SK-N-SH treated with all-trans-retinoic acid at 6 μM for 48 hours (cell line): ENCODE data around the gene C21orf58.

Experiments
- ATAC-seq: fragments of 200-7000 bp; cut with Tn5 transposase; 3 replicates; pipeline ENCODE4 v1.9.1; 2020; ENCODE audit warnings: mild to moderate bottlenecking, moderate library complexity
- ARNTL ChIP-seq: fragments of 450-650 bp; formaldehyde crosslinking; IDR thresholded peaks from 2 replicates; pipeline ENCODE4 v1.5.0; 2020; ENCODE audit warnings: low read depth, mild to moderate bottlenecking, moderate library complexity, borderline replicate concordance
- BACH2 ChIP-seq: fragments of 250-450 bp; sonication (Bioruptor Pico); IDR thresholded peaks from 2 replicates; pipeline ENCODE4 v1.9.0; 2021; ENCODE audit warnings: mild to moderate bottlenecking, borderline replicate concordance
- CSDC2 ChIP-seq: fragments of 250-450 bp; sonication (Bioruptor Pico); IDR thresholded peaks from 2 replicates; pipeline ENCODE4 v1.5.0; 2020; ENCODE audit warnings: mild to moderate bottlenecking, moderate library complexity
- ESRRG ChIP-seq: fragments of 250-450 bp; sonication (Bioruptor Pico); IDR thresholded peaks from 2 replicates; pipeline ENCODE4 v1.6.1; 2021; ENCODE audit warnings: mild to moderate bottlenecking
- GLIS3 ChIP-seq: fragments of 250-450 bp; sonication (Bioruptor Pico); IDR thresholded peaks from 2 replicates; pipeline ENCODE4 v1.5.0; 2020; ENCODE audit warnings: mild to moderate bottlenecking, moderate library complexity
- ISL1 ChIP-seq: fragments of 250-450 bp; sonication (Bioruptor Pico); IDR thresholded peaks from 2 replicates; pipeline ENCODE4 v2.1.2; 2022; ENCODE audit warnings: mild to moderate bottlenecking, moderate library complexity
- OSR1 ChIP-seq: fragments of 250-450 bp; sonication (Bioruptor Pico); IDR thresholded peaks from 2 replicates; pipeline ENCODE4 v1.8.0; 2022; ENCODE audit warnings: moderate library complexity, mild to moderate bottlenecking, inconsistent platforms
- PPARA ChIP-seq: fragments of 250-450 bp; sonication (Bioruptor Pico); IDR thresholded peaks from 2 replicates; pipeline ENCODE4 v1.5.0; 2020; ENCODE audit warnings: mild to moderate bottlenecking, borderline replicate concordance
- SNAI2 ChIP-seq: fragments of 250-450 bp; sonication (Bioruptor Pico); IDR thresholded peaks from 2 replicates; pipeline ENCODE4 v1.5.0; 2020; ENCODE audit warnings: mild to moderate bottlenecking, moderate library complexity
- TCF4 ChIP-seq: fragments of 250-450 bp; sonication (Bioruptor Pico); IDR thresholded peaks from 2 replicates; pipeline ENCODE4 v1.8.0; 2021; ENCODE audit warnings: mild to moderate bottlenecking, moderate library complexity, borderline replicate concordance
- TOX ChIP-seq: fragments of 250-450 bp; sonication (Bioruptor Pico); IDR thresholded peaks from 2 replicates; pipeline ENCODE4 v1.8.0; 2021; ENCODE audit warnings: mild to moderate bottlenecking, moderate library complexity, borderline replicate concordance
- ZC3H10 ChIP-seq: fragments of 250-450 bp; sonication (Bioruptor Pico); IDR thresholded peaks from 2 replicates; pipeline ENCODE4 v1.5.1; 2021; ENCODE audit warnings: mild to moderate bottlenecking, moderate library complexity
- ZFP3 ChIP-seq: fragments of 250-450 bp; sonication (Bioruptor Pico); IDR thresholded peaks from 2 replicates; pipeline ENCODE4 v1.5.0; 2020; ENCODE audit warnings: mild to moderate bottlenecking, moderate library complexity
- ZFP30 ChIP-seq: fragments of 450-650 bp; formaldehyde crosslinking; IDR thresholded peaks from 2 replicates; pipeline ENCODE4 v1.5.0; 2022; ENCODE audit warnings: mild to moderate bottlenecking, moderate library complexity
- ZNF565 ChIP-seq: fragments of 450-650 bp; formaldehyde crosslinking; conservative IDR thresholded peaks from 2 replicates; pipeline ENCODE4 v1.5.0; 2020; ENCODE audit warnings: low read depth, mild to moderate bottlenecking, moderate library complexity
- ZNF70 ChIP-seq: fragments of 450-650 bp; formaldehyde crosslinking; IDR thresholded peaks from 2 replicates; pipeline ENCODE4 v1.5.0; 2020; ENCODE audit warnings: mild to moderate bottlenecking, moderate library complexity
- ZNF8 ChIP-seq: fragments of 450-650 bp; formaldehyde crosslinking; IDR thresholded peaks from 2 replicates; pipeline ENCODE4 v1.5.0; 2020; ENCODE audit warnings: mild to moderate bottlenecking, moderate library complexity
- TF ChIP-seq, protein P1 (sequence below): fragments of 250-450 bp; sonication (Bioruptor Pico); IDR thresholded peaks from 2 replicates; pipeline ENCODE4 v1.8.0; 2021; ENCODE audit warnings: low read depth, mild to moderate bottlenecking, moderate library complexity, borderline replicate concordance
- TF ChIP-seq, protein P2 (sequence below): fragments of 250-450 bp; sonication (Bioruptor Pico); IDR thresholded peaks from 2 replicates; pipeline ENCODE4 v1.5.1; 2021; ENCODE audit warnings: mild to moderate bottlenecking, moderate library complexity
- TF ChIP-seq, protein P3 (sequence below): fragments of 250-450 bp; sonication (Bioruptor Pico); IDR thresholded peaks from 2 replicates; pipeline ENCODE4 v1.5.1; 2020; ENCODE audit warnings: low read depth, mild to moderate bottlenecking, moderate library complexity
- TF ChIP-seq, protein P4 (sequence below): fragments of 250-450 bp; sonication (Bioruptor Pico); IDR thresholded peaks from 2 replicates; pipeline ENCODE4 v1.8.0; 2020; ENCODE audit warnings: mild to moderate bottlenecking, moderate library complexity, borderline replicate concordance

The C21orf58 gene

DNA sequence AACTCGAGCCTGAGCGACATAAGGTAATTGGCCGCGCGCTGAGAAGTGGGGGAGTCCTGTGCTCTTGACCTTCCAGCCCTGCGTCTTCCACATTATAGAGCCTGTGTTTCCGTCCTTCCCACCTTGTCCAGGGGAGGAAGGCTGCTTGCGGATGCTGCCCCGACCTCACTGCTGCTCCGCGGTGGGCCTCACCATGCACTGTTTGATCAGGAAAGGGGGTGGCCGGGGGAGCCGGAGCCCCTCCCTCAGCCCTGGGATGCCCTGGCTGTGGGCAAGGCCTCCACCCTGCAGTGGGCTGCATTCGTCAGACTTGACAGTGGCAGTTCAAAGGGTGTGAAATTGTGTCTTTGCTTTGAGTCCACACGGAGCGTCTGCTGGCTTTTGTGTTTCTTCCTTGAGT, 30.4 kb upstream of the C21orf58 start:
- TF ChIP-seq ZFP30 (CRISPR knock-in tag) (no peak), ESRRG (CRISPR knock-in tag) (no peak), ARNTL (CRISPR knock-in tag) (no peak), ISL1 (CRISPR knock-in tag) (no peak), BACH2 (no peak), ZNF70 (CRISPR knock-in tag) (no peak), ZNF8 (CRISPR knock-in tag) (no peak), ZFP3 (no peak), CSDC2 (CRISPR knock-in tag) (no peak)
- TF ChIP-seq, protein P1, sequence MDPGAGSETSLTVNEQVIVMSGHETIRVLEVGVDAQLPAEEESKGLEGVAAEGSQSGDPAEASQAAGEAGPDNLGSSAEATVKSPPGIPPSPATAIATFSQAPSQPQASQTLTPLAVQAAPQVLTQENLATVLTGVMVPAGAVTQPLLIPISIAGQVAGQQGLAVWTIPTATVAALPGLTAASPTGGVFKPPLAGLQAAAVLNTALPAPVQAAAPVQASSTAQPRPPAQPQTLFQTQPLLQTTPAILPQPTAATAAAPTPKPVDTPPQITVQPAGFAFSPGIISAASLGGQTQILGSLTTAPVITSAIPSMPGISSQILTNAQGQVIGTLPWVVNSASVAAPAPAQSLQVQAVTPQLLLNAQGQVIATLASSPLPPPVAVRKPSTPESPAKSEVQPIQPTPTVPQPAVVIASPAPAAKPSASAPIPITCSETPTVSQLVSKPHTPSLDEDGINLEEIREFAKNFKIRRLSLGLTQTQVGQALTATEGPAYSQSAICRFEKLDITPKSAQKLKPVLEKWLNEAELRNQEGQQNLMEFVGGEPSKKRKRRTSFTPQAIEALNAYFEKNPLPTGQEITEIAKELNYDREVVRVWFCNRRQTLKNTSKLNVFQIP (CRISPR knock-in tag): no peak
- TF ChIP-seq, protein P2, sequence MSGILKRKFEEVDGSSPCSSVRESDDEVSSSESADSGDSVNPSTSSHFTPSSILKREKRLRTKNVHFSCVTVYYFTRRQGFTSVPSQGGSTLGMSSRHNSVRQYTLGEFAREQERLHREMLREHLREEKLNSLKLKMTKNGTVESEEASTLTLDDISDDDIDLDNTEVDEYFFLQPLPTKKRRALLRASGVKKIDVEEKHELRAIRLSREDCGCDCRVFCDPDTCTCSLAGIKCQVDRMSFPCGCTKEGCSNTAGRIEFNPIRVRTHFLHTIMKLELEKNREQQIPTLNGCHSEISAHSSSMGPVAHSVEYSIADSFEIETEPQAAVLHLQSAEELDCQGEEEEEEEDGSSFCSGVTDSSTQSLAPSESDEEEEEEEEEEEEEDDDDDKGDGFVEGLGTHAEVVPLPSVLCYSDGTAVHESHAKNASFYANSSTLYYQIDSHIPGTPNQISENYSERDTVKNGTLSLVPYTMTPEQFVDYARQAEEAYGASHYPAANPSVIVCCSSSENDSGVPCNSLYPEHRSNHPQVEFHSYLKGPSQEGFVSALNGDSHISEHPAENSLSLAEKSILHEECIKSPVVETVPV: no peak
- TF ChIP-seq, protein P3, sequence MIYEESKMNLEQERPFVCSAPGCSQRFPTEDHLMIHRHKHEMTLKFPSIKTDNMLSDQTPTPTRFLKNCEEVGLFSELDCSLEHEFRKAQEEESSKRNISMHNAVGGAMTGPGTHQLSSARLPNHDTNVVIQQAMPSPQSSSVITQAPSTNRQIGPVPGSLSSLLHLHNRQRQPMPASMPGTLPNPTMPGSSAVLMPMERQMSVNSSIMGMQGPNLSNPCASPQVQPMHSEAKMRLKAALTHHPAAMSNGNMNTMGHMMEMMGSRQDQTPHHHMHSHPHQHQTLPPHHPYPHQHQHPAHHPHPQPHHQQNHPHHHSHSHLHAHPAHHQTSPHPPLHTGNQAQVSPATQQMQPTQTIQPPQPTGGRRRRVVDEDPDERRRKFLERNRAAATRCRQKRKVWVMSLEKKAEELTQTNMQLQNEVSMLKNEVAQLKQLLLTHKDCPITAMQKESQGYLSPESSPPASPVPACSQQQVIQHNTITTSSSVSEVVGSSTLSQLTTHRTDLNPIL (CRISPR knock-in tag): no peak
- no peak for ATAC-seq

DNA sequence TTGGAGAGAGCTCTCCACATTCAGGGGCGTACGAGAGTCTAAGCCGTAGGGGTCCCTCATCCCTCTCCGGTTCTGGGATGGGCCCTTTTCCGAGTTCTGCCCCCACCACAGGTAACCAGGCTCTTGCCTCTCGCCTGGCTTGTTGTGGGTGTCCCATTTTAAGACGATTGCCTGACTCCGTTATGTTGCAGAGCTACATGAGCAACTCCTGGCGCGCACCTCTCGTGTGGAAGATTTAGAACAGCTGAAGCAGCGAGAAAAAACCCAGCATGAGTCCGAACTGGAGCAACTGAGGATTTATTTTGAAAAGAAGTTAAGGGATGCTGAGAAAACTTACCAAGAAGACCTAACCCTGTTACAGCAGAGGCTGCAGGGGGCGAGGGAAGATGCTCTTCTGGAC, 29.2 kb upstream of the C21orf58 start:
- no peak for ATAC-seq
- TF ChIP-seq GLIS3 (CRISPR knock-in tag) (no peak), ZC3H10 (CRISPR knock-in tag) (no peak), CSDC2 (CRISPR knock-in tag) (no peak), ARNTL (CRISPR knock-in tag) (no peak), TCF4 (CRISPR knock-in tag) (no peak), ZNF8 (CRISPR knock-in tag) (no peak), ZNF565 (no peak), TOX (CRISPR knock-in tag) (no peak), BACH2 (no peak)
- TF ChIP-seq, protein P4, sequence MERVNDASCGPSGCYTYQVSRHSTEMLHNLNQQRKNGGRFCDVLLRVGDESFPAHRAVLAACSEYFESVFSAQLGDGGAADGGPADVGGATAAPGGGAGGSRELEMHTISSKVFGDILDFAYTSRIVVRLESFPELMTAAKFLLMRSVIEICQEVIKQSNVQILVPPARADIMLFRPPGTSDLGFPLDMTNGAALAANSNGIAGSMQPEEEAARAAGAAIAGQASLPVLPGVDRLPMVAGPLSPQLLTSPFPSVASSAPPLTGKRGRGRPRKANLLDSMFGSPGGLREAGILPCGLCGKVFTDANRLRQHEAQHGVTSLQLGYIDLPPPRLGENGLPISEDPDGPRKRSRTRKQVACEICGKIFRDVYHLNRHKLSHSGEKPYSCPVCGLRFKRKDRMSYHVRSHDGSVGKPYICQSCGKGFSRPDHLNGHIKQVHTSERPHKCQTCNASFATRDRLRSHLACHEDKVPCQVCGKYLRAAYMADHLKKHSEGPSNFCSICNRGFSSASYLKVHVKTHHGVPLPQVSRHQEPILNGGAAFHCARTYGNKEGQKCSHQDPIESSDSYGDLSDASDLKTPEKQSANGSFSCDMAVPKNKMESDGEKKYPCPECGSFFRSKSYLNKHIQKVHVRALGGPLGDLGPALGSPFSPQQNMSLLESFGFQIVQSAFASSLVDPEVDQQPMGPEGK: no peak

DNA sequence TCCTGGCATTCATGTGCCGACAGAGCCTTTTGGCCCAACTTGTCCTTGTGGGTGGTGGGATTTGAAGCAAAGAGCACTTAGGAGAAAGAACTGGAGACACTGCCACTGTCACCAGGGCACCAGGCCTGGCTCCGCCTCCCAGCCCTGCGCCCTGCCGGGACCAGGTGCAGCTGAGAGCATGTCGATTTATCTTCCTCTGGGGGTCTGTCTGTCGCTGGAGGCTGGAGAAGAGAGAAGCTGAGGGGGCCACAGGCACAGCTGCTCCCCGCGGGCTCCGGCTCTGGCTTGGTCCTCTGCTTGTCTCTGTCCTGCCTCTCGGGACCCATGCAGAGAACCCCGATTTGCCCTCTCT, 28.5 kb upstream of the C21orf58 start:
- ATAC-seq: no peak
- TF ChIP-seq ZFP3 (no peak), OSR1 (CRISPR knock-in tag) (no peak), ZFP30 (CRISPR knock-in tag) (no peak), ESRRG (CRISPR knock-in tag) (no peak), ZC3H10 (CRISPR knock-in tag) (no peak), ZNF8 (CRISPR knock-in tag) (no peak), PPARA (CRISPR knock-in tag) (no peak), BACH2 (no peak), TCF4 (CRISPR knock-in tag) (no peak), GLIS3 (CRISPR knock-in tag) (no peak), ARNTL (CRISPR knock-in tag) (no peak), SNAI2 (no peak)
- TF ChIP-seq, protein P2: no peak
- TF ChIP-seq, protein P1 (CRISPR knock-in tag): no peak
- TF ChIP-seq, protein P4: no peak
